ENCODE measurements around the gene LMBRD1.
"Not testable (repeated sequence)": the region's sequence is repeated elsewhere in the genome, so short reads cannot be mapped to it uniquely, and the experiment has no call there.

The LMBRD1 gene

GRCh38 chr6:69816569-69816968 lies 19.8 kb upstream of the LMBRD1 start:
- Mint-ChIP-seq H3K4me1 (peaks cover 55% of the 10 kb centered on the region), H3K27me3 (no peaks in the 10 kb centered on the region), H3K27ac (peak overlapping the region; percentile 92), H3K36me3 (peaks cover 12% of the 10 kb centered on the region), H3K9me3 (no peaks in the 10 kb centered on the region), H3K4me3 (peak overlapping the region; percentile 68)
- peak; percentile 34 for DNase-seq
- CTCF ChIA-PET: interaction anchor here (1.2 to 6.0 kb wide), 2 partner anchors 18 to 19 kb away, joined by 3 to 45 read pairs; partner anchors contain the start of gene LMBRD1

- peak; percentile 37 for DNase-seq
- Mint-ChIP-seq H3K4me3 (peak overlapping the region; percentile 68), H3K4me1 (peaks cover 60% of the 10 kb centered on the region), H3K27me3 (no peaks in the 10 kb centered on the region), H3K27ac (peak overlapping the region; percentile 92), H3K9me3 (no peaks in the 10 kb centered on the region), H3K36me3 (peaks cover 15% of the 10 kb centered on the region)
- CTCF ChIA-PET: interaction anchor here (1.2 to 6.0 kb wide), 2 partner anchors 18 to 19 kb away, joined by 3 to 45 read pairs; partner anchors contain the start of gene LMBRD1
Measured at GRCh38 chr6:69816026-69816425, 19.2 kb upstream of the LMBRD1 start.

- Mint-ChIP-seq H3K4me1 (peaks cover 65% of the 10 kb centered on the region), H3K36me3 (peaks cover 17% of the 10 kb centered on the region), H3K4me3 (peak overlapping the region; percentile 4), H3K27ac (peak overlapping the region; percentile 87), H3K27me3 (peaks cover 1% of the 10 kb centered on the region), H3K9me3 (no peaks in the 10 kb centered on the region)
- DNase-seq: no peak
- CTCF ChIA-PET: interaction anchor here (1.2 to 6.0 kb wide), 2 partner anchors 15 to 23 kb away, joined by 3 to 45 read pairs; partner anchors contain the start of gene LMBRD1
Measured at GRCh38 chr6:69813508-69813907, 16.7 kb upstream of the LMBRD1 start.

DNA sequence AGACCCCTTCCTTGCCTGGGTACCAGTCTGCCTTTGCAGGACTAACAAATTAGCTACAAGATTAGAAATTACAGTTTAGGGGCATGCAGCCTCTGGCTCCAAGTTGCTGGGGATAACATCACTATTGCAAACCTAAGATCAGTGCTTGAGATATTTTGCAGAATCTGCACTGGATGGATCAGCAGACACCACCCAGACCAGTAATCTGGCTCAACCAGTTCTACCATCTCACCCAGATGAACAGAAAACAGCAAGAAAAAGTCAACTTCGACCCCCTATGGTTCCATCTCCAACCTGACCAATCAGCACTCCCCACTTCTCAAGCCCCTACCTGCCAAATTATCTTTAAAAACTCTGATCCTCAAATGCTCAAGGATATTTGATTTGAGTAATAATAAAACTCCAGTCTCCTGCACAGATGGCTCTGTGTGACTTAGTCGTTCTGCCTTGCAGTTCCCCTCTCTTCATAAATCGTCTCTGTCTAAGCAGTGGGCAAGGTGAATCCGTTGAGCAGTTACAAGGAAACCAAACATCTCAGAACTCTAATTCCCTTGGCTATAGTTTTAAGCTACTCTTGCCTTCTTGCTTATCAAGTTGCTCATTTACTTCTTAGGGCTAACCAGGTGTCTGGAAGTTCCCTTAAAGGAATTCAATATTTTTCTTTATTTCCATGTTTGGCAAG lies 16.1 kb upstream of the LMBRD1 start:
- Mint-ChIP-seq H3K27ac (peak overlapping the region; percentile 87), H3K4me3 (peak overlapping the region; percentile 4), H3K36me3 (peaks cover 17% of the 10 kb centered on the region), H3K4me1 (peaks cover 65% of the 10 kb centered on the region), H3K27me3 (peaks cover 5% of the 10 kb centered on the region), H3K9me3 (no peaks in the 10 kb centered on the region)
- DNase-seq: no peak
- CTCF ChIA-PET: interaction anchor here (1.0 to 6.0 kb wide), 3 partner anchors 15 to 81 kb away, joined by 3 to 45 read pairs (median 3); partner anchors contain the start of gene LMBRD1

DNA sequence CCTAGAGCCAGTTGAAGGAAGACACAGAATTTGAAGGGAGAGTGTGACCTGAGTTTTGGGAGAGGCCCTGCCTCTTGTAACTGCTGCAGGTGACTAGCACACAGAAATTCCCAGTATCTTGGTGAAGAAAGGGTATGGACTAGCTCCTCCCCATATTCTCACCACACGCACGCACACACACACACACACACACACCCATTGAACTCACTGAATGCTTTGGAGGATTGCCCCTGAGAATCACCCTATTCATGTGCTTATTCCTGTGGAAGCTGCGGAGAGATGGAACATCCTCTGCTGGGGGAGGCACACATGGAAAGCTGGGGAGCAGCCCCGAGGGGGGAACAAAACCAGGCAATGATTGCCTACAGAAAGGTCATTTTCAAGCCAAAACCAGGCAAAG lies 6.2 kb upstream of the LMBRD1 start:
- Mint-ChIP-seq H3K4me3 (no peak overlapping the region), H3K27me3 (peaks cover 17% of the 10 kb centered on the region), H3K9me3 (peaks cover 7% of the 10 kb centered on the region), H3K36me3 (no peaks in the 10 kb centered on the region), H3K4me1 (no peaks in the 10 kb centered on the region), H3K27ac (no peak overlapping the region)
- CTCF ChIA-PET: no interaction called here
- no peak for DNase-seq

- Mint-ChIP-seq H3K4me1 (peaks cover 10% of the 10 kb centered on the region), H3K27ac (no peak overlapping the region), H3K27me3 (peaks cover 5% of the 10 kb centered on the region), H3K4me3 (no peak overlapping the region), H3K36me3 (no peaks in the 10 kb centered on the region), H3K9me3 (peaks cover 7% of the 10 kb centered on the region)
- DNase-seq: no peak
- CTCF ChIA-PET: no interaction called here
Measured at GRCh38 chr6:69801711-69802110, 4.9 kb upstream of the LMBRD1 start.

- H3K4me3 Mint-ChIP-seq: no peak overlapping the region
- H3K4me1 Mint-ChIP-seq: peaks cover 10% of the 10 kb centered on the region
- H3K36me3 Mint-ChIP-seq: no peaks in the 10 kb centered on the region
- H3K9me3 Mint-ChIP-seq: peaks cover 7% of the 10 kb centered on the region
- H3K27me3 Mint-ChIP-seq: peaks cover 5% of the 10 kb centered on the region
- CTCF ChIA-PET: interaction anchor here (5.6 kb wide), 1 partner anchor 13 kb away, joined by 45 read pairs; no protein-coding TSS in a partner anchor
- no peak overlapping the region for H3K27ac Mint-ChIP-seq
- no peak for DNase-seq
Measured at GRCh38 chr6:69801225-69801624, 4.4 kb upstream of the LMBRD1 start.

DNA sequence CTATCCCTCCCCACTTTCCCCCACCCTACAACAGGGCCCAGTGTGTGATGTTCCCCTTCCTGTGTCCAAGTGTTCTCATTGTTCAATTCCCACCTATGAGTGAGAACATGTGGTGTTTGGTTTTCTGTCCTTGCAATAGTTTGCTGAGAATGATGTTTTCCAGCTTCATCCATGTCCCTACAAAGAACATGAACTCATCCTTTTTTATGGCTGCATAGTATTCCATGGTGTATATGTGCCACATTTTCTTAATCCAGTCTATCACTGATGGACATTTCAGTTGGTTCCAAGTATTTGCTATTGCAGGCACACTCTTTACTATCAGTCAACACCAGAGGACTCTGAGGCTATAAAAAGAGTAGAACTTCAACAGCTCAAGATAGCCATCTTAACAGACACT lies 2.0 kb upstream of the LMBRD1 start:
- H3K9me3 Mint-ChIP-seq: not testable (repeated sequence)

GRCh38 chr6:69796073-69796641 lies 653 bp downstream of the LMBRD1 start:
- CTCF ChIA-PET: interaction anchor here (1.0 to 5.6 kb wide), 3 partner anchors 11 to 307 kb away, joined by 3 to 45 read pairs (median 4); no protein-coding TSS in a partner anchor
- Mint-ChIP-seq H3K27ac (peak overlapping the region; percentile 95), H3K4me1 (peaks cover 45% of the 10 kb centered on the region), H3K27me3 (no peaks in the 10 kb centered on the region), H3K4me3 (peak overlapping the region; percentile 90), H3K9me3 (peaks cover 7% of the 10 kb centered on the region), H3K36me3 (peaks cover 20% of the 10 kb centered on the region)
- DNase-seq: peak; percentile 68

More for the DNA sequence above, 2.0 kb upstream of the LMBRD1 start:
- Mint-ChIP-seq H3K36me3 (peaks cover 11% of the 10 kb centered on the region), H3K4me1 (peaks cover 34% of the 10 kb centered on the region)
- not testable (repeated sequence) for H3K27me3 Mint-ChIP-seq, DNase-seq, H3K4me3 Mint-ChIP-seq, H3K27ac Mint-ChIP-seq
- CTCF ChIA-PET: interaction anchor here (5.6 kb wide), 1 partner anchor 15 kb away, joined by 45 read pairs; no protein-coding TSS in a partner anchor

GRCh38 chr6:69795469-69796072 lies 1.2 kb downstream of the LMBRD1 start:
- peaks cover 20% of the 10 kb centered on the region for H3K36me3 Mint-ChIP-seq
- H3K4me1 Mint-ChIP-seq: peaks cover 45% of the 10 kb centered on the region
- H3K27ac Mint-ChIP-seq: peak overlapping the region; percentile 95
- CTCF ChIA-PET: interaction anchor here (1.6 to 5.6 kb wide), 2 partner anchors 12 to 19 kb away, joined by 4 to 45 read pairs; no protein-coding TSS in a partner anchor
- no peaks in the 10 kb centered on the region for H3K27me3 Mint-ChIP-seq
- peak overlapping the region; percentile 90 for H3K4me3 Mint-ChIP-seq
- H3K9me3 Mint-ChIP-seq: peaks cover 7% of the 10 kb centered on the region
- no peak for DNase-seq

GRCh38 chr6:69792292-69792691 lies 4.5 kb downstream of the LMBRD1 start:
- CTCF ChIA-PET: no interaction called here
- peaks cover 28% of the 10 kb centered on the region for H3K36me3 Mint-ChIP-seq
- H3K4me1 Mint-ChIP-seq: peaks cover 39% of the 10 kb centered on the region
- H3K9me3 Mint-ChIP-seq: no peaks in the 10 kb centered on the region
- H3K27me3 Mint-ChIP-seq: no peaks in the 10 kb centered on the region
- no peak overlapping the region for H3K4me3 Mint-ChIP-seq
- no peak overlapping the region for H3K27ac Mint-ChIP-seq
- DNase-seq: no peak

- H3K27ac Mint-ChIP-seq: no peak overlapping the region
- CTCF ChIA-PET: no interaction called here
Measured at GRCh38 chr6:69791065-69791471, 5.7 kb downstream of the LMBRD1 start.

DNA sequence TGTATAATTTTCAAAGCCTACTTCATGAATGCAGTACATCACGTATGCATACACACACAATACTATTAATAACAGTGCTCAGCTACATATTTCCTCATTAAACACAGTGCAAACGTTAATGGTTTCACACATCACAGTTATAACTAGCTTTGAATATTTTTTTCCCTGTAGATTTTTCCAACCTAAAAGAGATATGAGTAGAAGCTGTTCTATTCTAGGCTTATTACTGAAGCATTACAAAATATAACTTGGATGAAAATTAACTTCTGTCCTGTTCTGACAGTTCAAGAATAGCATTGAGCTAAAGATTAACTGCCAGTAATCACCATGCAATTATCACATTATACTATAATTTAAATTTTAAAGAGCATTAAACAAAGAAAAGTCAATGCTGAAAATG lies 6.2 kb downstream of the LMBRD1 start:
- CTCF ChIA-PET: no interaction called here
- no peaks in the 10 kb centered on the region for H3K27me3 Mint-ChIP-seq
- H3K27ac Mint-ChIP-seq: no peak overlapping the region
- peaks cover 29% of the 10 kb centered on the region for H3K36me3 Mint-ChIP-seq
- DNase-seq: no peak
- H3K4me3 Mint-ChIP-seq: no peak overlapping the region
- H3K9me3 Mint-ChIP-seq: no peaks in the 10 kb centered on the region
- peaks cover 32% of the 10 kb centered on the region for H3K4me1 Mint-ChIP-seq

More at GRCh38 chr6:69791065-69791471, 5.7 kb downstream of the LMBRD1 start:
- H3K27me3 Mint-ChIP-seq: no peaks in the 10 kb centered on the region
- no peak overlapping the region for H3K4me3 Mint-ChIP-seq
- H3K9me3 Mint-ChIP-seq: no peaks in the 10 kb centered on the region
- peaks cover 34% of the 10 kb centered on the region for H3K4me1 Mint-ChIP-seq
- H3K36me3 Mint-ChIP-seq: peaks cover 30% of the 10 kb centered on the region
- no peak for DNase-seq

DNA sequence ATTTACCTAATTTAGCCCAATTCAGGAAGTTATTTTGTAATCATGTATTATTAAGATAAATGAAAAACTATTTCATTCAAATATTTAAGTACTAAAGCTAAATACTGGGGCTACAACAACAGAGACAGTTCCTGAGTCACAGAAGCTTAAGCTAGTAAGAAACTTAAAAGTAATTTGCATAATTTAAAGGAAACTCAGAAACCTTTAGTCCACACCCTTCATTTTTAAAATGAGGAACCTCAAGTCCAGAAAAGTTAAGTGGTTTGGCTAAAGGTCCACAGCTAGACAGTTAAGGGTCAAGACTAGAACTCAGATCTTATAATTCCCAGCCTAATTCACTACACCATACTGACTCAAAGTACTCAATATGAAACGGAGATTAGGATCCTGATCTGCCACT lies 7.2 kb downstream of the LMBRD1 start:
- Mint-ChIP-seq H3K4me3 (no peak overlapping the region), H3K4me1 (peaks cover 32% of the 10 kb centered on the region)

More for the DNA sequence above, 7.2 kb downstream of the LMBRD1 start:
- DNase-seq: no peak
- CTCF ChIA-PET: no interaction called here
- Mint-ChIP-seq H3K27ac (no peak overlapping the region), H3K36me3 (peaks cover 28% of the 10 kb centered on the region), H3K9me3 (no peaks in the 10 kb centered on the region), H3K27me3 (no peaks in the 10 kb centered on the region)
